Liver (tissue), 9 donors: Measurements from ENCODE around the gene FNDC1. TPM values are rescaled to one million over a fixed set of nuclear protein-coding genes. Genes with fewer than 3 reads are reported as not detected.

Experiments
- DNase-seq: peaks from one replicate; pipeline ENCODE4 v3.0.0-alpha.2; 2017; ENCODE audit warnings: low spot score
- H3K27ac ChIP-seq, 2 donors: one replicate each; pipeline ENCODE4 v1.7.0; 2013; ENCODE audit warnings: inconsistent platforms in 2 of 2, low read length in 2 of 2, control low read depth in 1 of 2, low read depth in 1 of 2, mild to moderate bottlenecking in 1 of 2
- H3K27me3 ChIP-seq, 4 donors: one replicate each; pipeline versions ENCODE4 v1.6.1 to v1.7.0; 2013; ENCODE audit warnings: low read length in 3 of 4, inconsistent platforms in 1 of 4, mild to moderate bottlenecking in 1 of 4, moderate library complexity in 1 of 4; ENCODE audit not compliant: control insufficient read depth in 4 of 4, insufficient read depth in 4 of 4
- H3K36me3 ChIP-seq, 4 donors: one replicate each; pipeline versions ENCODE4 v1.6.1 to v1.7.0; 2013; ENCODE audit warnings: low read length in 3 of 4, mild to moderate bottlenecking in 3 of 4, low read depth in 1 of 4, moderate library complexity in 1 of 4; ENCODE audit not compliant: control insufficient read depth in 4 of 4, insufficient read depth in 3 of 4
- H3K4me1 ChIP-seq, 4 donors: one replicate each; pipeline versions ENCODE4 v1.6.1 to v1.7.0; 2013; ENCODE audit warnings: low read length in 3 of 4, mild to moderate bottlenecking in 3 of 4, moderate library complexity in 1 of 4; ENCODE audit not compliant: control insufficient read depth in 4 of 4, insufficient read depth in 4 of 4
- H3K4me3 ChIP-seq, 3 donors: one replicate each; pipeline versions ENCODE4 v1.6.1 to v1.7.0; 2013; ENCODE audit warnings: low read length in 3 of 3, control low read depth in 1 of 3, low read depth in 1 of 3, mild to moderate bottlenecking in 1 of 3
- H3K9ac ChIP-seq, 2 donors: one replicate each; pipeline ENCODE4 v1.7.0; 2013; ENCODE audit warnings: low read length in 2 of 2, mild to moderate bottlenecking in 2 of 2, moderate library complexity in 2 of 2, control low read depth in 1 of 2, low read depth in 1 of 2
- H3K9me3 ChIP-seq, 4 donors: one replicate each; pipeline versions ENCODE4 v1.6.1 to v1.7.0; 2013; ENCODE audit warnings: low read length in 3 of 4; ENCODE audit not compliant: control insufficient read depth in 4 of 4
- ATF3 ChIP-seq: IDR thresholded peaks from 2 replicates; pipeline ENCODE4 v1.6.1; 2016; ENCODE audit warnings: antibody characterized with exemption
- CTCF ChIP-seq: fragments of 150-350 bp; IDR thresholded peaks from 2 replicates; pipeline ENCODE4 v1.5.1; 2017; ENCODE audit warnings: improper control_type of control experiment, low read depth, low read length; ENCODE audit not compliant: missing input control
- EGR1 ChIP-seq, 2 donors: IDR thresholded peaks; 2 replicates each; pipeline ENCODE4 v1.6.1; 2016 to 2018; ENCODE audit warnings: antibody characterized with exemption in 2 of 2, low read depth in 2 of 2
- FOXA1 ChIP-seq: IDR thresholded peaks from 2 replicates; pipeline ENCODE4 v1.6.1; 2016; ENCODE audit warnings: antibody characterized with exemption
- FOXA2 ChIP-seq: IDR thresholded peaks from 2 replicates; pipeline ENCODE4 v1.6.1; 2016; ENCODE audit warnings: antibody characterized with exemption
- GABPA ChIP-seq, 2 donors: IDR thresholded peaks in 1 of 2; conservative IDR thresholded peaks in 1 of 2; 2 replicates each; pipeline ENCODE4 v1.6.1; 2016; ENCODE audit warnings: antibody characterized with exemption in 2 of 2, mild to moderate bottlenecking in 1 of 2, moderate library complexity in 1 of 2
- HNF4A ChIP-seq, 2 donors: conservative IDR thresholded peaks; 2 replicates each; pipeline ENCODE4 v1.6.1; 2016; ENCODE audit warnings: antibody characterized with exemption in 2 of 2, mild to moderate bottlenecking in 2 of 2
- HNF4G ChIP-seq: IDR thresholded peaks from 2 replicates; pipeline ENCODE4 v1.6.1; 2016; ENCODE audit warnings: antibody characterized with exemption
- JUND ChIP-seq, 2 donors: IDR thresholded peaks; 2 replicates each; pipeline ENCODE4 v1.6.1; 2016; ENCODE audit warnings: antibody characterized with exemption in 2 of 2
- NR2F2 ChIP-seq: IDR thresholded peaks from 2 replicates; pipeline ENCODE4 v1.6.1; 2016; ENCODE audit warnings: antibody characterized with exemption
- RAD21 ChIP-seq, 2 donors: IDR thresholded peaks; 2 replicates each; pipeline ENCODE4 v1.6.1; 2016; ENCODE audit warnings: antibody characterized with exemption in 2 of 2, mild to moderate bottlenecking in 2 of 2
- RXRA ChIP-seq, 2 donors: IDR thresholded peaks; 2 replicates each; pipeline ENCODE4 v1.6.1; 2017 to 2018; ENCODE audit warnings: antibody characterized with exemption in 2 of 2, mild to moderate bottlenecking in 1 of 2
- SP1 ChIP-seq: IDR thresholded peaks from 2 replicates; pipeline ENCODE4 v1.6.1; 2018; ENCODE audit warnings: antibody characterized with exemption, mild to moderate bottlenecking
- TAF1 ChIP-seq: conservative IDR thresholded peaks from 2 replicates; pipeline ENCODE4 v1.6.1; 2016; ENCODE audit warnings: antibody characterized with exemption, mild to moderate bottlenecking
- YY1 ChIP-seq: IDR thresholded peaks from 2 replicates; pipeline ENCODE4 v1.6.1; 2016; ENCODE audit warnings: antibody characterized with exemption, mild to moderate bottlenecking
- WGBS: extraction: QIAGEN DNeasy Blood & Tissue Kit; methylation state at CpG from one replicate; pipeline ENCODE4 v1.1.7; 2013; 5-methylcytosine and 5-hydroxymethylcytosine counted together
- polyA plus RNA-seq, 2 donors: library from polyadenylated mRNA; stranded (reverse) in 1 of 2; unstranded in 1 of 2; fragments of 200-250 nt in 1 of 2; fragments of >200 nt in 1 of 2; fragmentation: Nextera tagmentation in 1 of 2; extraction: Ambion mirVana in 1 of 2; gene quantifications; one replicate each; pipeline versions ENCODE4 v1.2.1 to v1.2.3, GENCODE V29; 2013 to 2015
- total RNA-seq, 2 donors: library from RNA; depleted of rRNA; stranded (reverse); fragments of >200 nt; gene quantifications; one replicate each; pipeline ENCODE4 v1.2.3, GENCODE V29; 2014
- TF ChIP-seq, protein P1 (sequence below): IDR thresholded peaks from 2 replicates; pipeline ENCODE4 v1.6.1; 2016; ENCODE audit warnings: antibody characterized with exemption
- TF ChIP-seq, protein P2 (sequence below): IDR thresholded peaks from 2 replicates; pipeline ENCODE4 v1.6.1; 2016; ENCODE audit warnings: antibody characterized with exemption, mild to moderate bottlenecking
- TF ChIP-seq, protein P3 (sequence below): IDR thresholded peaks from 2 replicates; pipeline ENCODE4 v1.6.1; 2016; ENCODE audit warnings: antibody characterized with exemption
- donor health status: healthy.
- donor health status: healthy.
- donor health status: healthy.
- donor health status: healthy.
- donor health status: healthy.

FNDC1 gene
- total and polyA plus RNA-seq, 4 donors = 0.10 to 0.47 (median 0.17) TPM; not detected in 1

DNA sequence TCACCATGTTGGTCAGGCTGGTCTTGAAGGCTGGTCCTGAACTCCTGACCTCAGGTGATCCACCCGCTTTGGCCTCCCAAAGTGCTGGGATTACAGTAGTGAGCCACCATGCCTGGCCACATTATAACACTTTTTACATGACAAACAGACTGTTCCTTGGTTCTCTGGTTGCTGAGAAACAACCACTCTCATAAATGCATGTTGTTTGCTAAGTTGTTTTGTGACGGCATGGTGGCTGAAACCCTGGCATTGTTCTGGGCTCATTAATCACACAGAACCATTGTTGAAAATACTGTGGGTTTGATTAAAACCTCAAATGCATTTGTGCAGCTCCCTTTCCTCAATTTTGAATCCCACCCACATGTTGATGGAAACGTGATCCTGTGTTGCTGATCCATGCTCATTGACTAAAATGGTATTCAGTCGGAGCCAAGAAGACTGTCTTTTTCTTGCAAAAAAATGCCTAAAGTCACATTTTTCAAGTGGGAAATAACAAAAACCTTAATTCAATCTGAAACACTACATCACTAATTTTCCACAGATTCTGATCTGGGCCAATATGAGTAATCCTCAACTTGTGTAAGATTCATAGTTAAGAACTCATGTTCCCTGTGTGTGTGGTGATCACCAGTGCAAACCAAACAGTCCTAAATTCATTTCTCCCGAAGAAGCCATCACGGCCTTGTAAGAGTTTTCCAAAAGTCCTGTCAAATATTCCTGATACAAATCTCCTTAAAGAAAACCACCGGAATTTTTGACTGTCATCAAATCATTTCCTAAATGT is 132.8 kb downstream of the FNDC1 start:
- Histone ChIP-seq H3K4me1 (peaks cover 6 to 19% (median 15%) of the 10 kb centered on the region in 4 donors), H3K36me3 (no peaks in the 10 kb centered on the region), H3K9ac (no peak overlapping the region), H3K9me3 (no peaks in the 10 kb centered on the region), H3K27me3 (no peaks in the 10 kb centered on the region), H3K27ac (no peak overlapping the region), H3K4me3 (no peak overlapping the region)
- WGBS = 91% methylated on average over 7 of the region's 7 CpGs
- TF ChIP-seq FOXA1 (no peak), GABPA (IDR thresholded peaks at IDR 0.05 in 1 of 2, conservative IDR thresholded peaks at IDR 0.05 in 1 of 2) (no peak), FOXA2 (no peak), HNF4G (no peak), CTCF (no peak), YY1 (no peak), EGR1 (IDR thresholded peaks at IDR 0.05; ENCODE audit: low read depth in 2 of 2) (no peak), RAD21 (IDR thresholded peaks at IDR 0.05) (no peak), SP1 (no peak), TAF1 (no peak), NR2F2 (no peak), HNF4A (conservative IDR thresholded peaks at IDR 0.05) (no peak), RXRA (IDR thresholded peaks at IDR 0.05) (no peak), ATF3 (no peak), JUND (IDR thresholded peaks at IDR 0.05) (no peak)
- TF ChIP-seq, protein P1, sequence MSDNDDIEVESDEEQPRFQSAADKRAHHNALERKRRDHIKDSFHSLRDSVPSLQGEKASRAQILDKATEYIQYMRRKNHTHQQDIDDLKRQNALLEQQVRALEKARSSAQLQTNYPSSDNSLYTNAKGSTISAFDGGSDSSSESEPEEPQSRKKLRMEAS = no peak
- TF ChIP-seq, protein P2, sequence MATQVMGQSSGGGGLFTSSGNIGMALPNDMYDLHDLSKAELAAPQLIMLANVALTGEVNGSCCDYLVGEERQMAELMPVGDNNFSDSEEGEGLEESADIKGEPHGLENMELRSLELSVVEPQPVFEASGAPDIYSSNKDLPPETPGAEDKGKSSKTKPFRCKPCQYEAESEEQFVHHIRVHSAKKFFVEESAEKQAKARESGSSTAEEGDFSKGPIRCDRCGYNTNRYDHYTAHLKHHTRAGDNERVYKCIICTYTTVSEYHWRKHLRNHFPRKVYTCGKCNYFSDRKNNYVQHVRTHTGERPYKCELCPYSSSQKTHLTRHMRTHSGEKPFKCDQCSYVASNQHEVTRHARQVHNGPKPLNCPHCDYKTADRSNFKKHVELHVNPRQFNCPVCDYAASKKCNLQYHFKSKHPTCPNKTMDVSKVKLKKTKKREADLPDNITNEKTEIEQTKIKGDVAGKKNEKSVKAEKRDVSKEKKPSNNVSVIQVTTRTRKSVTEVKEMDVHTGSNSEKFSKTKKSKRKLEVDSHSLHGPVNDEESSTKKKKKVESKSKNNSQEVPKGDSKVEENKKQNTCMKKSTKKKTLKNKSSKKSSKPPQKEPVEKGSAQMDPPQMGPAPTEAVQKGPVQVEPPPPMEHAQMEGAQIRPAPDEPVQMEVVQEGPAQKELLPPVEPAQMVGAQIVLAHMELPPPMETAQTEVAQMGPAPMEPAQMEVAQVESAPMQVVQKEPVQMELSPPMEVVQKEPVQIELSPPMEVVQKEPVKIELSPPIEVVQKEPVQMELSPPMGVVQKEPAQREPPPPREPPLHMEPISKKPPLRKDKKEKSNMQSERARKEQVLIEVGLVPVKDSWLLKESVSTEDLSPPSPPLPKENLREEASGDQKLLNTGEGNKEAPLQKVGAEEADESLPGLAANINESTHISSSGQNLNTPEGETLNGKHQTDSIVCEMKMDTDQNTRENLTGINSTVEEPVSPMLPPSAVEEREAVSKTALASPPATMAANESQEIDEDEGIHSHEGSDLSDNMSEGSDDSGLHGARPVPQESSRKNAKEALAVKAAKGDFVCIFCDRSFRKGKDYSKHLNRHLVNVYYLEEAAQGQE = no peak
- TF ChIP-seq, protein P3, sequence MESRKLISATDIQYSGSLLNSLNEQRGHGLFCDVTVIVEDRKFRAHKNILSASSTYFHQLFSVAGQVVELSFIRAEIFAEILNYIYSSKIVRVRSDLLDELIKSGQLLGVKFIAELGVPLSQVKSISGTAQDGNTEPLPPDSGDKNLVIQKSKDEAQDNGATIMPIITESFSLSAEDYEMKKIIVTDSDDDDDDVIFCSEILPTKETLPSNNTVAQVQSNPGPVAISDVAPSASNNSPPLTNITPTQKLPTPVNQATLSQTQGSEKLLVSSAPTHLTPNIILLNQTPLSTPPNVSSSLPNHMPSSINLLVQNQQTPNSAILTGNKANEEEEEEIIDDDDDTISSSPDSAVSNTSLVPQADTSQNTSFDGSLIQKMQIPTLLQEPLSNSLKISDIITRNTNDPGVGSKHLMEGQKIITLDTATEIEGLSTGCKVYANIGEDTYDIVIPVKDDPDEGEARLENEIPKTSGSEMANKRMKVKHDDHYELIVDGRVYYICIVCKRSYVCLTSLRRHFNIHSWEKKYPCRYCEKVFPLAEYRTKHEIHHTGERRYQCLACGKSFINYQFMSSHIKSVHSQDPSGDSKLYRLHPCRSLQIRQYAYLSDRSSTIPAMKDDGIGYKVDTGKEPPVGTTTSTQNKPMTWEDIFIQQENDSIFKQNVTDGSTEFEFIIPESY = no peak
- DNase-seq = no peak
